IPS DF 6.9 (cell line): Measurements from ENCODE around the gene TTC28.

Source experiments
- DNase-seq: peaks from one replicate; pipeline ENCODE4 v3.0.0-alpha.2; 2013; ENCODE audit warnings: low read depth, low spot score
- H3K27ac ChIP-seq: one replicate; pipeline ENCODE4 v1.5.1; 2013; ENCODE audit warnings: low read length, control low read depth
- H3K27me3 ChIP-seq: 2 replicates; pipeline ENCODE4 v1.6.1; 2013; ENCODE audit warnings: mild to moderate bottlenecking, low read length; ENCODE audit not compliant: control insufficient read depth, insufficient read depth
- H3K36me3 ChIP-seq: 2 replicates; pipeline ENCODE4 v1.6.1; 2013; ENCODE audit warnings: low read length; ENCODE audit not compliant: control insufficient read depth, insufficient read depth
- H3K4me1 ChIP-seq: 2 replicates; pipeline ENCODE4 v1.6.1; 2013; ENCODE audit warnings: low read length; ENCODE audit not compliant: control insufficient read depth, insufficient read depth
- H3K4me3 ChIP-seq: 2 replicates; pipeline ENCODE4 v1.5.1; 2013; ENCODE audit warnings: mild to moderate bottlenecking, low read length
- H3K9me3 ChIP-seq: 2 replicates; pipeline ENCODE4 v1.6.1; 2013; ENCODE audit warnings: low read length, inconsistent platforms; ENCODE audit not compliant: control insufficient read depth, insufficient read depth
- WGBS: extraction: QIAGEN DNeasy Blood & Tissue Kit; methylation state at CpG from one replicate; pipeline ENCODE4 v1.1.7; 2013; ENCODE audit warnings: mixed read lengths, missing lambda C conversion rate; ENCODE audit not compliant: insufficient read length, insufficient coverage; 5-methylcytosine and 5-hydroxymethylcytosine counted together

TTC28 gene

DNA sequence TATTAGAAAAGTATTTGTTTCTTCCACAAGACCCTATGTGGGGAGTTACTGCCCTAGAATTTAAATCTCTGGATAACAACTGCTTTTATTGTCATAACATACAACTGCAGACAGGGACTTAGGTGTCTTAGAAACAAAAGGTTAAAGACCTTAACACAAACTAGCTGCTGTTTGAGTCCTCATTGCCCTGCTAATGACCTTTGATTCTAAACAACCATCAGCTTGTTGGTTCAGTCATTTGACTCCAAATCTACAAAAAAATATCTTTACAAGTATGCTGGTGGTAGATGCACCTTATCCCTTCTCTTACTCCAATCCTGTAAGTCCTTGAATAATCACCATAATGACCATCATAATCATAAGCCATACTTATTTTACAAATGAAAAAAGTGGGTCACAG lies 383.2 kb downstream of the TTC28 start:
- Histone ChIP-seq H3K4me1 (no peaks in the 10 kb centered on the region), H3K4me3 (no peak overlapping the region), H3K36me3 (no peaks in the 10 kb centered on the region), H3K27ac (no peak overlapping the region), H3K27me3 (no peaks in the 10 kb centered on the region), H3K9me3 (no peaks in the 10 kb centered on the region)
- DNase-seq = no peak

DNA sequence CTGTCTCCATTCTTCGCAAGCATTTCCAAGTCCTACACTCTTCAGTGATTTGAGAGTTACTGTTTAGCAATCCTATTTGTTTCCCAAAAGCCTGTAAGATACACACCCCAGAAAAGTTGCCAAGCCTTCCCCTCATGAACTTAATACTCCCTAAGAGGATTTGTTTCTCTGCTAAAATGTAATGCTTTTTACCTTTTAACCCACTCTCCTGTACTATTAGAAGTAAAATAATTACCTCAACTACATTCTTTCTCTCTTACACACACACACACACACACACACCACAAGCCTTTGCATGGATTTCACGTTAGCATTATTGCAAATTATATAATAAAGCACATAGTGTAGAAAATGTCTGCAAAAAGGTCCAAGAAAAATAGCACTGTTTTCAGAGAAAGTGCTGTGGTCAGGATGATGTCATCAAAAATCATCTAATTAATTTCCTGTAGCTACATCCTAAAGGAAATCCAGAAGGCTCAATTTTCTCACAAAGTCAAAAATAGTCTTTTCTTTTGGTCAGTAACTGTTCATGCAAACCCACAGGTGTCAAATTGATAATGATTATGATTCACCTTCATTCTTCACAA lies 396.5 kb downstream of the TTC28 start:
- Histone ChIP-seq H3K4me3 (no peak overlapping the region), H3K9me3 (no peaks in the 10 kb centered on the region), H3K36me3 (no peaks in the 10 kb centered on the region), H3K27me3 (no peaks in the 10 kb centered on the region), H3K27ac (no peak overlapping the region), H3K4me1 (no peaks in the 10 kb centered on the region)
- no CpG with 5 or more reads among the region's 2 CpGs for WGBS
- DNase-seq = no peak

DNA sequence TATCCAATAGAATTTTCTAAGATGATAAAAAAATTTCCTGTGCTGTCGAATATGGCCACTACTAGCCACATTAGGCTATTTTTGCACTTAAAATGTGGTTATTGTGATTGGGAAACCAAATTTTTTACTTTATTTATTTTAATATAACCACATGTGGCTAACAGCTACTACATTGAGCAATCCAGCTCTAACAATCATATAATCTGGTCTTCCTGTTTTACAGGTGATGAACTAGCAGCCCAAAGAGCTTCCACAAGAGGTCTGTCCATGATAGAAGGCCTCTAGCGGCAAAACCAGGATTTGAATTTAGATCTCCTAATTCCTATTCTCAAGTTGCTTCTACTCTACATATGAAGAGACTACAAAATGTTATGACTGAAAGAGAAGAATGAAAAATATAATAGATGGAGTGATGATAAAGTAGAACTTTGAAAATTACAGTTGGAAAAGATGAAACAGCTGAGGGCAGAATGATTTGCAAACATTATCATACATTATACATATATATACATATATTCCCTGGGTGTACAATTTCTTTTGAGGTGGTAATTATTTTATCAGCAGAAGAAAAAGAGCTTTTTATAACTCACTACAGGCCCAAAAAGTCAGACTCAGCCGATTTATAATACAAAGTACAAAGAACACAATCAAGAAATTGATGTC lies 397.1 kb downstream of the TTC28 start:
- no peaks in the 10 kb centered on the region for H3K36me3 ChIP-seq
- no peak for DNase-seq
- no peak overlapping the region for H3K27ac ChIP-seq
- H3K27me3 ChIP-seq = no peaks in the 10 kb centered on the region
- H3K4me3 ChIP-seq = no peak overlapping the region
- no peaks in the 10 kb centered on the region for H3K9me3 ChIP-seq
- no peaks in the 10 kb centered on the region for H3K4me1 ChIP-seq
- no CpG with 5 or more reads among the region's 3 CpGs for WGBS

DNA sequence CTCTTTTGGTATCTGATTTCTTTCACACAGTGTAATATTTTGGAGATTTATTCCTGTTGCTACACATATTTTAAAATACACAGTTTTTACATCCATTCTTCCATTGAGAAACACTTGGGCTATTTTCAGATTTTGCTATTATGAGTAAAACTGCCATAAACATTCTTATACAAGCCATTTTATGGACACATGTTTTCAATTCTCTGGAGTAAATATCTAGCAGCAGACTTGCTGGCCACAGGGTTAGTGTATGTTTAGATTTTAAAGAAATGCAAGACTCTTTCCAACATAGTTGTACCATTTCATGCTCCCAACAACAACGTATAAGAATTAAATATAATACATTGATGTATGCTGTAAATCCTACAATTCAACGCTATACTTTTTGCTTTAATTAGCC lies 399.8 kb downstream of the TTC28 start:
- no peak for DNase-seq
- no peak overlapping the region for H3K4me3 ChIP-seq
- H3K4me1 ChIP-seq = peaks cover 1% of the 10 kb centered on the region; the same call in 1 of the 2 replicates
- no peak overlapping the region for H3K27ac ChIP-seq
- WGBS = no CpG with 5 or more reads among the region's 2 CpGs
- no peaks in the 10 kb centered on the region for H3K27me3 ChIP-seq
- no peaks in the 10 kb centered on the region for H3K9me3 ChIP-seq
- no peaks in the 10 kb centered on the region for H3K36me3 ChIP-seq

DNA sequence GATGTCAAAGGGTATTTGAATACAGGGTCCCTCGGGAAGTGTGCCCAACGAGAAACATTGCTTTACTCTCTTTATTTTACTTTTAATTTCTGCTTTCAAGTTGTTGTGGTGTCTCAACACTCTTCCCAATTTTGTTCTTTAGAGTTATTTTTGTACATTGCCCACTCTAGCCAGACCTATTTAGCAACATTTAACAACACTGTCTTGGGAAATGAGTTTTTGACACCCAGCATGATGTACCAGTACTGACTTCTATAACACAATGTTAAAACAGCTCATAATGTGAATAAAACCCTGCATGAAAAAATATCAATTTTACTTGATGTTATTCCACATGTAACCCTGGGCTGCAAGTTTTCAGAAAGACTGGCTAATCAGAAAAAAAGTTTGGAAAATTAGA lies 410.4 kb downstream of the TTC28 start:
- WGBS = no CpG with 5 or more reads among the region's 2 CpGs
- peaks cover 3% of the 10 kb centered on the region; the same call in 1 of the 2 replicates for H3K4me1 ChIP-seq
- H3K27me3 ChIP-seq = no peaks in the 10 kb centered on the region
- H3K27ac ChIP-seq = no peak overlapping the region
- no peak for DNase-seq
- no peaks in the 10 kb centered on the region for H3K9me3 ChIP-seq
- no peak overlapping the region for H3K4me3 ChIP-seq
- H3K36me3 ChIP-seq = no peaks in the 10 kb centered on the region

DNA sequence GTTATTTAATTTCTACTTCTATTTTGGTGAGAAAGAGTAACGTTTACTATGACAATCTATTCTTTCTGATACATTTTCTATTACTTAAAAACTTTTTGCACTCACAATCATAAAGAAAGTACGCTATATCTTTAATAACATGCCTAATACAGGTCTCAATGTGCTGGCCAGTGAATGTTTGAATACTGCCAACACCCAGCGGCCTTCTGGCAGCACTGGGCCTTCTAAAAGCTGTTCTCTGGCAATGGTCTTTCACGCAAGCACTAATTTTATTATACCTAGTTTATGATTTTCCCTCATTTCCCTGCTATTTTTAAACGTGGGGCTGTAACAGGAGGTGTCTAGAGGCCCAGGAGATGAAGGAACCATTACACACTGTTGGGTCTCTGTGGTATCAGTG lies 410.8 kb downstream of the TTC28 start:
- Histone ChIP-seq H3K4me1 (peaks cover 3% of the 10 kb centered on the region; the same call in 1 of the 2 replicates), H3K36me3 (no peaks in the 10 kb centered on the region), H3K27me3 (no peaks in the 10 kb centered on the region), H3K27ac (no peak overlapping the region), H3K4me3 (no peak overlapping the region), H3K9me3 (no peaks in the 10 kb centered on the region)
- WGBS = no CpG with 5 or more reads among the region's 5 CpGs
- no peak for DNase-seq

DNA sequence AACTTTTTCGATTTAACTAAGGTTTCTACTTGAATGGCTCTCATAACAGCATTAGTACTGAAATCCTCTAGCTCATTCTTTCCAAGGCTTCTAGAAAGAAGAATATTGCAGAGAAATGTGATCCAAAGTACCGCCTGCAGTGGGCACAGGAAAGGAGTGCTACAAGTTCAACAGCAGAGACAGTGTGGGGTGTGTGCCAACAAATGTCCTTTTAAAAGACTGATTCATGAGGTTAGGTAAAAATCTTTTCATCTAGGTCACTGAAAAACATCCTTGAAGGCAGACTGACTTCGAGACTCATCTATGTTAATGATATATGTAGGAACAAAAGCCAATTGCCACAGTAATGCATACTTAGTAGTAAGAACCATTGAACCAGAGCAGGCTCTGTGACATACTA lies 411.5 kb downstream of the TTC28 start:
- Histone ChIP-seq H3K36me3 (no peaks in the 10 kb centered on the region), H3K27ac (no peak overlapping the region), H3K9me3 (no peaks in the 10 kb centered on the region), H3K4me3 (no peak overlapping the region), H3K27me3 (no peaks in the 10 kb centered on the region), H3K4me1 (peaks cover 3% of the 10 kb centered on the region; the same call in 1 of the 2 replicates)
- DNase-seq = no peak
- WGBS = no CpG with 5 or more reads among the region's 3 CpGs

DNA sequence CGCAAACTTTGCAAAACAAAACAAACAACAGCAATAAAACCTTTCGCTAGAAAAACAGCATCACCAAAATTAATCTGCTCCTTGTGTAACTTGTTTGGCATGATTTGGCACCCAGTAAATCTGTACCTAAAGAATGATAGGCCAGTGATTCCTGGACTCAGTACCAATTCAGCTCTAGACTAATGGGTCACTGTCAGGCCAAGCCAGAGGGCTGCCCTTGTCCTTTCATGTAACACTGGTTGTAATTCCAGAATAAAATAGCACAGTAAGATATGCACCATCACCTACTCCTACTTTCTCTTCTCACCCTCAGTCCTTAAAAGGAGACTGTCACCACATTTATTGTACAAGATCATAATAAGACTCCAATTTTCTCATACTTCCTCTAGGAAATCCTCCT lies 419.0 kb downstream of the TTC28 start:
- no CpG with 5 or more reads among the region's 2 CpGs for WGBS
- Histone ChIP-seq H3K27ac (no peak overlapping the region), H3K27me3 (no peaks in the 10 kb centered on the region), H3K9me3 (no peaks in the 10 kb centered on the region), H3K4me1 (no peaks in the 10 kb centered on the region), H3K4me3 (no peak overlapping the region), H3K36me3 (no peaks in the 10 kb centered on the region)
- no peak for DNase-seq

DNA sequence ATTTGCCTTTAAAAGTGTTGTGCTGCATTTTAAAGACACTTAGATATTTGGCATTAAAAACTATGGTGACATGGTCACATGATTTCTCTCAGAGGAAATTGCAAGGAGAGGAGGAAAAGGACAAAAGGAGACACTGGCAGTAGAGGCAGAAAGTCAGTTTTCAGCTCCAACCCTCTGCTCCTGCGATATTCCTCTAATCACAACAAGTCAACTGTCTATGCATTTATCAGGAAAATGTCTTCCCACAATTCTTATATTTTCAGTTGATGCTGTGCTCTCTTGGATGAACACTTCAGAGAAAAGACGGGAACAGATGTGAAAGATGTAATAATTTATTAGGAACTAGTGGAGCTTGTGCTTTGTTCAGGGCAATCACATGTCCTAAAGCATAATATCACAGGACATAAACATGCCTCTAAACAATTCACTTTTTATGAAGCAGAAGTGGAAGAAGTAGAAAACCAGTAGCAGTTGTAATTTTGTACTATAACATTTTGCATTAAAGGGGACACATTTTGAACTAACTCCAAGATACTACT lies 419.8 kb downstream of the TTC28 start:
- WGBS = no CpG with 5 or more reads among the region's 2 CpGs

DNA sequence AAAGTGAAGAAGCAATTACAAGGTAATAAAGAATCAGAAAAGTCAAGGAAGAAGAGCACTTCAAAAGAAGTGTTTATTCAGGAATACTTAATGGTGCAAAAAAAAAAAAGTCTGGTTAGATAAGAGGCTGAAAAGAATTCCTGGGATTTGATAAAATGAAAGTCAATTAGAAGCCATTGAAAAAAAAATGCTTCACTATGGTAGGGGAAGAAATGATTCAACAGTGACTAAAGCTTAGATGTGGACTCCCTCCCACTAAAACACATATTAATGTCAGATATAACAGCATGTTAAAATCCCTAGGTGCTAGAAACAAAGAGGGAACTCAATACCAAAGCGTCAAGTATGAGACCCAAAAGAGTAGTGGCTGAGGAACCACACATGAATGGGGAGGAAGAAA lies 425.2 kb downstream of the TTC28 start:
- no peaks in the 10 kb centered on the region for H3K9me3 ChIP-seq
- DNase-seq = no peak
- WGBS = no CpG with 5 or more reads among the region's 1 CpG
- no peak overlapping the region for H3K27ac ChIP-seq
- H3K4me3 ChIP-seq = no peak overlapping the region
- H3K36me3 ChIP-seq = no peaks in the 10 kb centered on the region
- H3K4me1 ChIP-seq = no peaks in the 10 kb centered on the region
- no peaks in the 10 kb centered on the region for H3K27me3 ChIP-seq

More for the DNA sequence above, 419.8 kb downstream of the TTC28 start:
- no peak for DNase-seq
- Histone ChIP-seq H3K36me3 (no peaks in the 10 kb centered on the region), H3K9me3 (no peaks in the 10 kb centered on the region), H3K27ac (no peak overlapping the region), H3K4me3 (no peak overlapping the region), H3K27me3 (no peaks in the 10 kb centered on the region), H3K4me1 (no peaks in the 10 kb centered on the region)

DNA sequence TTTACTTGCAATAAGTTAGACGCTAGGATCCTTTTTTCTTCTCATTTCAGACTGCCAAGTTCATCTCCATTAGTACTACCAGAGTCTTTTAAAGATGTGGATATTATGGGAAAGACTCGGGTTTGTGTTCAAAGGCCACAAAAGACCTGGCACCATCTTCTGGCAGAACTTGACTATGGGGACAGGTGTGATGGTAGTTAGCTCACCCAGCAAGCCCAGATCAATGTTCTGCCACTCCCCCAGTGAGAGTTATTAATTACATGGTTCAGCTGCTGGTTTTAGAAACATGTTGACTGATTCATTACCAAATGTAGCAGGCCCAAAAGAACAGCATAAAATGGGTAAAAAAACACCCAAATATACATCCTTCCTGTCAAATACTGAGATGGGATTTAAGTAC lies 427.1 kb downstream of the TTC28 start:
- Histone ChIP-seq H3K27ac (no peak overlapping the region), H3K4me1 (no peaks in the 10 kb centered on the region), H3K36me3 (no peaks in the 10 kb centered on the region), H3K4me3 (no peak overlapping the region), H3K27me3 (no peaks in the 10 kb centered on the region), H3K9me3 (no peaks in the 10 kb centered on the region)
- no peak for DNase-seq
- WGBS = no CpG with 5 or more reads among the region's 2 CpGs
